ENCODE data around the gene GATD1. TPM values are rescaled to one million over a fixed set of nuclear protein-coding genes. Genes with fewer than 3 reads are reported as not detected.
A peak's percentile ranks its signal among the peaks of the same experiment; 100 is the strongest.

GATD1 gene
- total and polyA plus RNA-seq, 9 of the 15 experiments (the other 6 are each of a cell fraction or from before 2014, with no cell fraction given): 2.8 to 144 (median 36.9) TPM

- TF ChIP-seq NR4A1 (CRISPR knock-in tag; IDR thresholded peaks at IDR 0.05) (0 out of 2 replicates have a peak, but pooled peaks have one; percentile 46), NR4A1 (tag; IDR thresholded peaks at IDR 0.05) (no peak), ELK3 (CRISPR knock-in tag; IDR thresholded peaks at IDR 0.05) (no peak), POLR2G (IDR thresholded peaks at IDR 0.05; ENCODE audit: low read depth, low read length) (peak; percentile 81), ZNF696 (CRISPR knock-in tag; conservative IDR thresholded peaks at IDR 0.05) (peak; percentile 13; the same call in 1 of the 2 replicates), OTX1 (CRISPR knock-in tag; IDR thresholded peaks at IDR 0.05) (peak; percentile 87; the same call in 1 of the 2 replicates), ATF4 (CRISPR knock-in tag; IDR thresholded peaks at IDR 0.05) (peak; percentile 16; the same call in 1 of the 2 replicates), SMARCB1 (IDR thresholded peaks at IDR 0.05; ENCODE audit: insufficient read length, low read depth) (no peak), PHF20 (IDR thresholded peaks at IDR 0.05; ENCODE audit: partially characterized antibody) (no peak), CHD1 (IDR thresholded peaks at IDR 0.05; ENCODE audit: low read length) (no peak), VEZF1 (CRISPR knock-in tag; IDR thresholded peaks at IDR 0.05) (peak; percentile 79), KDM1A (IDR thresholded peaks at IDR 0.05) (no peak), ERF (CRISPR knock-in tag; IDR thresholded peaks at IDR 0.05) (peak; percentile 82), ARHGAP35 (IDR thresholded peaks at IDR 0.05; ENCODE audit: partially characterized antibody) (no peak), RBBP5 (IDR thresholded peaks at IDR 0.05; ENCODE audit: borderline replicate concordance, insufficient read depth, low read length, poor library complexity, severe bottlenecking) (no peak), KLF10 (CRISPR knock-in tag; IDR thresholded peaks at IDR 0.05) (0 out of 2 replicates have a peak, but pooled peaks have one; percentile 60), ZNF3 (CRISPR knock-in tag; IDR thresholded peaks at IDR 0.05) (peak; percentile 24; the same call in 1 of the 2 replicates), CBFA2T3 (IDR thresholded peaks at IDR 0.05) (no peak), POLR2B (IDR thresholded peaks at IDR 0.05; ENCODE audit: low read depth, partially characterized antibody) (peak; percentile 81), ZNF445 (CRISPR knock-in tag; IDR thresholded peaks at IDR 0.05; ENCODE audit: low read depth) (0 out of 2 replicates have a peak, but pooled peaks have one; percentile 16), EP400 (IDR thresholded peaks at IDR 0.05) (no peak), CTCFL (IDR thresholded peaks at IDR 0.05; ENCODE audit: borderline replicate concordance, insufficient read depth, low read depth, low read length, poor library complexity, severe bottlenecking) (peak; percentile 42)
Observed at GRCh38 chr11:765025-765801, 12.1 kb downstream of the GATD1 start (continued).

Data from K562 (cell line).